Measurements from ENCODE around the gene CASZ1. TPM values are rescaled to one million over a fixed set of nuclear protein-coding genes. Genes with fewer than 3 reads are reported as not detected.

CASZ1 gene
- total and polyA plus RNA-seq, 12 donors: 19.5 to 79.8 (median 64.7) TPM

- no peak for TF ChIP-seq CTCF (IDR thresholded peaks at IDR 0.05)
- ATAC-seq (no peak), DNase-seq (no peak)
- Histone ChIP-seq H3K4me3 (no peak overlapping the region), H3K27me3 (peaks cover 0 to 5% (median 0%) of the 10 kb centered on the region in 7 donors), H3K36me3 (no peaks in the 10 kb centered on the region), H3K9me3 (no peaks in the 10 kb centered on the region), H3K4me1 (peaks cover 0 to 24% (median 9%) of the 10 kb centered on the region in 9 donors), H3K27ac (no peak overlapping the region)
- WGBS, 2 donors: 88 to 91% methylated on average over 5 of the region's 5 CpGs
- intact Hi-C loops (cut with DNase I): no loop called here
Measured at GRCh38 chr1:10815858-10816195, 19.4 kb upstream of the CASZ1 start.

GRCh38 chr1:10814976-10815857 lies 18.8 kb upstream of the CASZ1 start:
- Histone ChIP-seq H3K9me3 (no peaks in the 10 kb centered on the region), H3K27me3 (peaks cover 0 to 7% (median 2%) of the 10 kb centered on the region in 7 donors), H3K4me3 (no peak overlapping the region), H3K36me3 (no peaks in the 10 kb centered on the region), H3K4me1 (peaks cover 0 to 17% (median 6%) of the 10 kb centered on the region in 9 donors), H3K27ac (no peak overlapping the region)
- intact Hi-C loops (cut with DNase I): no loop called here
- 79% methylated on average over 15 of the region's 15 CpGs for WGBS, 2 donors
- no peak for ATAC-seq
- DNase-seq: no peak
- no peak for TF ChIP-seq CTCF (IDR thresholded peaks at IDR 0.05)

- no peak for TF ChIP-seq CTCF (IDR thresholded peaks at IDR 0.05)
- 92 to 95% methylated on average over 10 of the region's 10 CpGs for WGBS, 2 donors
- H3K27ac ChIP-seq: no peak overlapping the region
- intact Hi-C loops (cut with DNase I): no loop called here
- H3K4me1 ChIP-seq: peaks cover 0 to 10% (median 0%) of the 10 kb centered on the region in 9 donors
- no peak for DNase-seq
- no peak for ATAC-seq
- H3K36me3 ChIP-seq: no peaks in the 10 kb centered on the region
- H3K4me3 ChIP-seq: no peak overlapping the region
- H3K27me3 ChIP-seq: peaks cover 0 to 16% (median 8%) of the 10 kb centered on the region in 7 donors
- H3K9me3 ChIP-seq: no peaks in the 10 kb centered on the region
Measured at GRCh38 chr1:10814312-10814711, 17.9 kb upstream of the CASZ1 start.

- 84 to 85% methylated on average over 14 of the region's 14 CpGs for WGBS, 2 donors
- Histone ChIP-seq H3K4me3 (no peak overlapping the region), H3K27me3 (peaks cover 0 to 21% (median 9%) of the 10 kb centered on the region in 7 donors), H3K9me3 (no peaks in the 10 kb centered on the region), H3K4me1 (peaks cover 0 to 5% (median 0%) of the 10 kb centered on the region in 9 donors), H3K36me3 (no peaks in the 10 kb centered on the region), H3K27ac (no peak overlapping the region)
- no peak for DNase-seq
- no peak for ATAC-seq
- intact Hi-C loops (cut with DNase I): no loop called here
- TF ChIP-seq CTCF (IDR thresholded peaks at IDR 0.05): no peak
Measured at GRCh38 chr1:10813799-10814198, 17.4 kb upstream of the CASZ1 start.
